ENCODE data around the gene CPA5. TPM values are rescaled to one million over a fixed set of nuclear protein-coding genes. Genes with fewer than 3 reads are reported as not detected.
A peak's percentile ranks its signal among the peaks of the same experiment; 100 is the strongest.

CPA5 gene
- total and polyA plus RNA-seq, 2 experiments from 2014 or later = not detected

GRCh38 chr7:130352194-130353074 lies 7.8 kb downstream of the CPA5 start:
- H3K79me2 ChIP-seq (replicated peaks; ENCODE audit: insufficient read depth) = no peaks in the 10 kb centered on the region
- no peak for ATAC-seq
- H3K4me1 Mint-ChIP-seq = peaks cover 49% of the 10 kb centered on the region
- peak overlapping the region; percentile 81 for H2AFZ ChIP-seq
- no peak overlapping the region for H3K4me3 ChIP-seq
- 0 out of 3 replicates have a peak, but pooled peaks cover 3% of the 10 kb centered on the region for H3K9me3 Mint-ChIP-seq
- H4K20me1 ChIP-seq (replicated peaks; ENCODE audit: insufficient read depth) = no peaks in the 10 kb centered on the region
- no peak overlapping the region for H3K27ac ChIP-seq (ENCODE audit: low read depth)
- H3F3A ChIP-seq (replicated peaks; ENCODE audit: low read depth) = no peaks in the 10 kb centered on the region
- H3K4me3 Mint-ChIP-seq = no peak overlapping the region
- H3K36me3 ChIP-seq (ENCODE audit: insufficient read depth) = no peaks in the 10 kb centered on the region
- H3K27me3 Mint-ChIP-seq (ENCODE audit: insufficient read depth, low read depth, poor library complexity) = peaks cover 26% of the 10 kb centered on the region
- H3K27ac Mint-ChIP-seq = peak overlapping the region; percentile 21; the same call in 1 of the 2 replicates
- peaks cover 20% of the 10 kb centered on the region for H3K4me1 ChIP-seq (ENCODE audit: insufficient read depth)
- H3K4me2 ChIP-seq = 0 out of 2 replicates have a peak overlapping the region, but pooled peaks have one; percentile 2
- peaks cover 5% of the 10 kb centered on the region; the same call in 1 of the 2 replicates for H3K9me2 ChIP-seq (ENCODE audit: insufficient read depth)
- H3K36me3 Mint-ChIP-seq (ENCODE audit: low read depth) = no peaks in the 10 kb centered on the region; the same call in 2 of the 3 replicates
- no peak for DNase-seq (ENCODE audit: low spot score)
- H3K27me3 ChIP-seq (ENCODE audit: insufficient read depth) = no peaks in the 10 kb centered on the region
- TF ChIP-seq ZNF114 (CRISPR knock-in tag; IDR thresholded peaks at IDR 0.05) (no peak), ETS1 (IDR thresholded peaks at IDR 0.05) (no peak), JUNB (IDR thresholded peaks at IDR 0.05; ENCODE audit: unreplicated experiment) (no peak), EZH2phosphoT487 (IDR thresholded peaks at IDR 0.05; ENCODE audit: unreplicated experiment) (no peak), CREB1 (CRISPR knock-in tag; IDR thresholded peaks at IDR 0.05; ENCODE audit: low read depth) (no peak), CTCF (conservative IDR thresholded peaks at IDR 0.05; ENCODE audit: low read depth in 2 of 2) (no peak), NANOG (IDR thresholded peaks at IDR 0.05; ENCODE audit: borderline replicate concordance) (no peak), REST (IDR thresholded peaks at IDR 0.05; ENCODE audit: unreplicated experiment) (no peak), POLR2AphosphoS5 (IDR thresholded peaks at IDR 0.05; ENCODE audit: low read depth) (no peak), ZNF462 (CRISPR knock-in tag; IDR thresholded peaks at IDR 0.05) (no peak), STAT1 (IDR thresholded peaks at IDR 0.05; ENCODE audit: unreplicated experiment) (no peak), ZNF331 (CRISPR knock-in tag; IDR thresholded peaks at IDR 0.05; ENCODE audit: low read depth) (no peak), EZH2 (IDR thresholded peaks at IDR 0.05; ENCODE audit: low read depth, unreplicated experiment) (no peak)

Data from GM23338 (cell line).